ENCODE data around the gene FSD1.

DNA sequence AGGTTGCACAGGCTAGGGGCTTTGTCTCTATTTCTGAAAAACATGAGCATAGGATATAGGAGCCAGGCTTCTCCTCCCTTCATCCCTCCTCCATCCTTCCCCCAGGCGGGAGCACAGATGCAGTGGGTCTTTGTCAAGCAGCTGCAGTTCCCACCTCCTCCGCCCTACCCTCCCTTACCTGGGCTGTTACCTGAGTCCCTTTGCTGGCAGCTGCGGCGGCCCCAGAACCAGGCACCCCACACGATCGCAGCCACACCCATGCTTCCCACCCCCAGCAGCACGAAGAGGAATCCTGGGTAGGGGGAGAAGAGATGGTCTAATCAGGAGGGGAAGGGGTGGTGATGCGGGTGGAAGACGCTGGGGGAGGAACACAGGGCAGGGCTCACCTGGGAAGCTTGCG, 10.0 kb upstream of the FSD1 start:
- TF ChIP-seq, protein P1, sequence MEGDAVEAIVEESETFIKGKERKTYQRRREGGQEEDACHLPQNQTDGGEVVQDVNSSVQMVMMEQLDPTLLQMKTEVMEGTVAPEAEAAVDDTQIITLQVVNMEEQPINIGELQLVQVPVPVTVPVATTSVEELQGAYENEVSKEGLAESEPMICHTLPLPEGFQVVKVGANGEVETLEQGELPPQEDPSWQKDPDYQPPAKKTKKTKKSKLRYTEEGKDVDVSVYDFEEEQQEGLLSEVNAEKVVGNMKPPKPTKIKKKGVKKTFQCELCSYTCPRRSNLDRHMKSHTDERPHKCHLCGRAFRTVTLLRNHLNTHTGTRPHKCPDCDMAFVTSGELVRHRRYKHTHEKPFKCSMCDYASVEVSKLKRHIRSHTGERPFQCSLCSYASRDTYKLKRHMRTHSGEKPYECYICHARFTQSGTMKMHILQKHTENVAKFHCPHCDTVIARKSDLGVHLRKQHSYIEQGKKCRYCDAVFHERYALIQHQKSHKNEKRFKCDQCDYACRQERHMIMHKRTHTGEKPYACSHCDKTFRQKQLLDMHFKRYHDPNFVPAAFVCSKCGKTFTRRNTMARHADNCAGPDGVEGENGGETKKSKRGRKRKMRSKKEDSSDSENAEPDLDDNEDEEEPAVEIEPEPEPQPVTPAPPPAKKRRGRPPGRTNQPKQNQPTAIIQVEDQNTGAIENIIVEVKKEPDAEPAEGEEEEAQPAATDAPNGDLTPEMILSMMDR (conservative IDR thresholded peaks at IDR 0.05; ENCODE audit: low read length): no peak
- no peak for TF ChIP-seq EZH2phosphoT487 (IDR thresholded peaks at IDR 0.05; ENCODE audit: borderline replicate concordance)
